ENCODE measurements around the gene CCNY.
"Not testable (repeated sequence)": the region's sequence is repeated elsewhere in the genome, so short reads cannot be mapped to it uniquely, and the experiment has no call there.

Gene CCNY

DNA sequence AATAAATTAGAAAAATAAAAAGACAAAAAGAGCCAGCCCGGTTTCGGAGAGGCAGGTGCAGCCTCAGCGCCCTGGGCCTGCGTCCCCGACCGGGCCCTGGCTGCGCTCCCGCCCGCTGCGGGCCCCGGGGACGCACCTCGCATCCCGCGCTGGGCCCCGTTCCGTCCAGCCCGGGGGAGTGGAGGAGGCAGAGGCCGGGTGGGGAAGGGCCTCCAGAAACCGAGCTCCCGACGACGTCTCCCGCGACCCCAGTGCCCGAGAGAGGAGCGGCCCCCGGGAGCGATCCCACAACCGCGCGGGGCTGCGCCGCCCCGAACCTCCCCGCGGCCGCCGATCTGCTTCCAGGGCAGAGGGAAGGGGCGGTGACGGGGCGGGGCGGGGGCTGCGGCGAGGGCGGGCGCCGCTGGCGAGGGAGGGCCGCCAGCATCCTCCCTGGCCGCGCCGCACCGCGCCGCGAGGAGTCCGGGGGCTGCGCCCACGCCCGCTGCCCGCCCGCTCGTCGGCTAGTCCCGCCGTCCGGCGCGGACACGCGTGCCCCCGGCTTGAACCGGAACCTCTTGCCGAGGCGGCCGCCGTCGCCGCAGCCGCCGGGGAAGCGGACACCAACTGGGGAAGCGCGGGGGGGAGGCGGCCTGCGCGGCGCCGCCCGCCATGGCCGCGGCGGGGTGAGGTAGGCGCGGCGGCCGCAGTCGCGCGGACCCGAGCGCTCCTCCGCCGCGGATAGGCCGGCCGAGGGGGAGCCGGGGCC is at the start of gene CCNY:
Gene CCNY, plus strand, starts transcription at position 426 of the 748 bp plus-strand sequence. CDS start 545 bp downstream, outside the sequence.
- peak; percentile 73 to 81 for DNase-seq

DNA sequence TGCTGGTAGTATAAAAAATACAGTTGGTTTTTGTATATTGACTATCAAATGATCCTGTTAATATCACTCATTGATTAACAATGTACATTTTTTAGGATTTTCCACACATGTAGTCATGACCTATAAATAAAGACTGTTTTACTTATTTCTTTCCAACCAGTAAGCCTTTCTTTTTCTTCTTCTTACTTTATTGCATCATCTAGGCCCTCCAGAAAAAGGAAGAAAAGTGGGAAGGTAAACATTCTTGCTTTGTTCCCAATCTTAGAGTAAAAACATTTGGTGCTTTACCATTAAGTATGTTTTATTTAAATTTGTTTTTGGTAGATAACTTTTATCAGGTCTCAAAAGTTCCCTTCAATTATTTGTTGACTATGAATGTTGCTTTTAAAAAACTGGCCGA is 47.1 kb upstream of the CCNY start:
- no peak for DNase-seq

DNA sequence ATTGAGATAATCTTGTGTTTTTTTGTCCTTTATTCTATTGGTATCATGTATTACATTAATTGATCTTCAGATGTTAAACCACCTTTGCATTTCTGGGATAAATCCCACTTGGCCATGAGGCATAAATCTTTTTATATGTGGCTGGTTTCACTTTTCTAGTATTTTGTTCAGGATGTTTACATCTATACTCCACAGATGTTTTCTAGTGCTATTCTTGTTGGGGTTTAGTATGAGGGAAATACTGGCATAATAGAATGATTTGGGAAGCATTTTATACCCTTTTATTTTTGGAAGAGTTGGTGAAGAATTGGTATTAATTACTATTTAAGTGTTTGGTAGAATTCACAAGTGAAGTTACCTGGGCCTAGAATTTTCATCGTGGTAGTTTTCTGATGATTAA is 41.8 kb upstream of the CCNY start:
- DNase-seq: no peak

DNA sequence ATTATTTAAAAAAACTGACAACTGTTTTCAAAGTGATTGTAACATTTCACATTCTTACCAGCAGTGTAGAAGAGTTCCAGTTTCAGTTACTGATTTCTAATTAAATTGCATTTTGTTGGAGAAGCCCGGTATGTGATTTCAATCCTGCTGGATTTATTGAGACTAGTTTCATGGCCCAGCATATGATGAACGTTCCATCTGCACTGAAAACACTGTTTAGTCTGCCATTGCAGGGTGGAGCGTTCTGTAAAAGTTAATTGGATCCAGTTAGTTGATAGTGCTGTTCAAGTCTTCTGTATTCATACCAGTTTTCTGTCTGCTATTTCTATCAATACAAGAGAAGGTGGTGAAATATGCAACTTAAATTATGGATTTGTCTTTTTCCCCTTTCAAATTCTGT is 37.3 kb upstream of the CCNY start:
- DNase-seq: no peak

DNA sequence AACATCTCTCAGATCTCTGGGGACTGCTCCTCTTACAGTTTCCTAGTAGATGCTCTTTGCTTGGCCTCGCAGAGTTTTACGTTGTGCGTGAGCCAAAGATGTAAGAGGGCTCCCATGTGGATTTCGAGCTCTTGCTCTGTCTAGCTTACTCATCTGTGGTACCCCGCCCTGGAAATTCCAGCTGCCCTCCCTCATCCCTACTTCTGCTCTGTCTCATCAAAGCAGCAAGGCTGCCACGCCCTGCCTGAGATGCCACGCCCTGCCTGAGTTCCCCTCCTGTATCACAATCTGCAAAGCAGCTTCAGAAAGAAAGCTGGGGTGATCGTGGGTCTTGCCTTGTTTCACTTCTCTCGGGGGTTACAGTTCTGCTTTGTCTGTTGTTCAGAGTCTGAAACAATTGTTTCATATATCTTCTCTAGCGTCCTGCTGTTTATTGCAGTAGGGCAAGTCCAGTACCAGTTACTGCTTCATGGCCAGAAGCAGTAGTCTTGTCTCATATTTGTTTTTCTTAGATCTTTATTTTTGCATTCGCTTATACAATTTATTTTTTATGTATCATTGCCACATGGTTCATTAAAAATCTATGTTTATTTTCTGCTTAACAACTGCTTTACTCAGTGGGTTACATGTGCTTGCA is 36.1 kb upstream of the CCNY start:
- DNase-seq: peak in 1 of 2 donors; percentile 31

DNA sequence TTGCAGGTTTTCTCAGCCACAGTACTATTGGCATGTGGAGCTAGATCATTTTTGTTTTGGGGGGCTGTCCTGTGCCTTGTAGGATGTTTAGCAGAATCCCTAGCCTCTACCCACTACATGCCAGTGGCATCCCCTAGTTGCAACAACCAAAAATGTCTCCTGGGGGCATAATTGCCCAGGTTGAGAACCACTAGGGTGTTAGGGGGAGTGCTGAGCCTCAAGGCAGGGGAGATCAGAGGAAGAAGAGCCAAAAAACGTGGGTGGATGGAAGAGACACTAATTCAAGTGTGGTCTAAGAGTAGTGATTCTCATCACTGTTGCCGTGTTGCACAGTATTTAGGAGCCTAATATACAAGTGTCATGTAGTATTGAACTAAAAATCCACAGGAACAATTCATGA is 31.7 kb upstream of the CCNY start:
- DNase-seq: no peak

DNA sequence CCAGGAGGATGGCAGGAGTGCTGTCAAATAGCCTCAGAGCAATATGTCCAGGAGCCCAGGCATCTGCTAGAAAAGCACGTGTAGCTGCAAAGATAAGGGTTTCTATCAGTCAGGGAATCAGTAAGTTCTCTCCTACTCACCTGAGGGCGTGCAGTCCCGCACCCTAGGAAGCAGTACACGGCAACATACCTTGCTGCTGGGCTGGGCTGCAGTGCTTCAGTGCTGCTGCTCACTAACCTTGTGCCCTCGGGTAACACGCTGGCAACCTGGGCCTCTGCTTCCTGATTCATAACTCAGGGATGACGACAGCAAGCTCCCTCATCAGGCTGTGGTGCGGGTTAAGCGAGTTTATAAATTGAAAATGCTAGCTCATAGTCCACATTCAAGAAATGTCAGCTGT is 29.5 kb upstream of the CCNY start:
- DNase-seq: no peak

DNA sequence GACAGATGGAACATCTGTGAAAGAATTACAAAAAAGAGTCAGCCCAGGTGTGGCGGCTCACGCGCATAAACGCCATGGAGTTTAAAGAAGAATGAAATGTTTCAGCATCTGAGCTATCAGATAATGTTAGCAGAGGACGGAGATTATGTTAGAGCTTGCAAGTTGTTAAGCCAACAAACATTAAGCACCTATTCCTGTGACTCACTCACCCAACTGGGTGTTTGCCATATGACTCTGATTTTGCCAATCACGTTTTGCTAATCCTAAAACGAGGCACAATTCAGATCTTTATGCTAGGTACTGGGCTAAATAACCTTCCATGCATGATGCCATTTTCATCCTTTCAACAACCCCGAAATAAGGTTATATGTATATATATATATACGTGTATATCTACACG is 29.0 kb upstream of the CCNY start:
- no peak for DNase-seq

DNA sequence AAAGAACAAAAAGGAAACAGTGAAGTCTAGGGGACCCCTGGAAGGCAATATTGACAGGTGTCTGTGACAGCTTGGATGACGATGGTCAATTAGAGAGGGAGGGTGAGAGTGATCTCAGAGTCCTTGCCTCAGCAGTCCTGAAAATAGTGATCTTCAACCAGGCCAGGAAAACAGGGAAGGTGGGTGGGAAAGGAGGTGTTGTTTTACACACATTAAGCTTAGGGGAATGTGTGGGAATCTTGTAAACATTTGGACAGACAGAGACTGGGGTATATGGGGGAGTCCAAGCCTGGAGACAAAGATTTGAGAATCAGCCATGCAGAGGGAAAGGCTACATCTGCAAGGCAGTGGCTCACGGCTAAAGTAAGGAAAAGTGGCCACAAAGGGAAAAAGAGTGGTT is 27.5 kb upstream of the CCNY start:
- DNase-seq: no peak

DNA sequence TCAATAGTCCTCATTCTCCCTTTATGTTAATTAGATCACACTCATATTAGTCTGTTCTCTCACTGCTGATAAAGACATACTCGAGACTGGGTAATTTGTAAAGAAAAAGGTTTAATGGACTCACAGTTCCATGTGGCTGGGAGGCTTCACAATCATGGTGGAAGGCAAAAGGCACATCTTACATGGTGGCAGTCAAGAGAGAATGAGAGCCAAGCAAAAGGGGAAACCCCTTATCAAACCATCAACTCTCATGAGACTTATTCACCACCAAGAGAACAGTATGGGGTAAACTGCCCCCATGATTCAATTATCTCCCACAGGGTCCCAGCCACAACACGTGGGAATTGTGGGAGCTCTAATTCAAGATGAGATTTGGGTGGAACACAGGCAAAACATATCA is 22.2 kb upstream of the CCNY start:
- DNase-seq: not testable (repeated sequence)

DNA sequence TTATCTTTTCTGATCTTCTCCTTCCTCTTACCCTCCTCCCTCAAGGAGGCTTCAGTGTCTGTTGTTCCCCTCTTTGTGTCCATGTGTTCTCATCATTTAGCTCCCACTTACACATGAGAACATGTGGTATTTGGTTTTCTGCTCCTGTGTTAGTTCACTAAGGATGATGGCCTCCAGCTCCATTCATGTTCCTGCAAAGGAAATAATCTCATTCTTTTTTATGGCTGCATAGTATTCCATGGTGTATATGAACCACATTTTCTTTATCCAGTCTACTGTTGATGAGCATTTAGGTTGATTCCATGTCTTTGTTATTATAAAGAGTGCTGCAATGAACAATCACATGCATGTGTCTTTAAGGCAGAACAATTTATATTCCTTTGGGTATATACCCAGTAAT is 21.1 kb upstream of the CCNY start:
- not testable (repeated sequence) for DNase-seq

DNA sequence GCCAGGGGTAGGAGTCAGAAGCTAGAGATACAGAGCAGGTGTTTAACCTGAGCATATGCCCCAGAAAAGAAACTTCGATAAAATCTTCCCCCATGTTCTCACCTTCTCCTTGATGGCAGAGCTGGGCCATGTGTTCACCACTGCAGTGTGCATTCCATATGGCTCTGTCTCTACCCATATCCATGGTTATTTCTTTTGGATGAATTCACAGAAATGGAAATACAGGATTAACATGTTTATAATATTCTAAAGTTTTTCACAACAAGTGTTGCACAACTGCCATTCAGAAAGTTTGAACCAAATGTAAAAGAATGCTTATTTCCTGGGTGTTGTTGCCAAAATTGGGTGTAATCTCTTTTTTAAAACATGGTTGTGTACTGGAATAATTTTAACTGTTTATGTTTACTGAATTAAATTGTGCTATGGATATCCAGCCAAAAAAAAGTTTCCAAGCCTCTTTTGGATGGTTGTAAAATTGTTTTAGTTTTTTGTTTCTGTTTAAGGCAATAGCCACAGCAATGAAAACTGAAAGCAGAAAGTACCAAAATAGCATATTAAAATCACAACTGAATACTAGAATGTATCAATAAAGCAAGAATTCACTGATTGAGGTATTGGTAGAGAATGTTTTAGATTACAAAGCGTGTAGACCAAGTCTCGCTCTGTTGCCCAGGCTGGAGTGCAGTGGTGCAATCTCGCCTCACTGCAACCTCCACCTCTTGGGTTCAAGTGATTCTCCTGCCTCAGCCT is 19.9 kb upstream of the CCNY start:
- DNase-seq: no peak

DNA sequence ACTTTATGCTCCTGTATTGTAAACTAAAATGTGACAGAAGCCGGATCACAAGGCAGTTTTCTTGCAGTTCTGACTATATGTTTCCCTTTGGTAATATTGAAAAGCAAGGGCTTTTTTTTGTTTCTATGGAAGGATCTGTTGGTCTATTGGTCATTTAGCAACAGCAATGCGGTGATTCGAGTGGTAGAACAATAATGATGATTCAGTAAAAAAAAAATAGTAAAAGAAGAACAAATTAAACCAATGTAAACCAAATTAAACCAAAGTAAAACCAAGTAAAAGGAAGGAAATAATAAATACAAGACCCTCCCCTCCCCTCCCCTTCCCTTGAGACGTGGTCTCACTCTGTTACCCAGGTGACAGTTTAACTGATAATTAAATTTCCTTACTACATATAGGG is 17.8 kb upstream of the CCNY start:
- DNase-seq: no peak

DNA sequence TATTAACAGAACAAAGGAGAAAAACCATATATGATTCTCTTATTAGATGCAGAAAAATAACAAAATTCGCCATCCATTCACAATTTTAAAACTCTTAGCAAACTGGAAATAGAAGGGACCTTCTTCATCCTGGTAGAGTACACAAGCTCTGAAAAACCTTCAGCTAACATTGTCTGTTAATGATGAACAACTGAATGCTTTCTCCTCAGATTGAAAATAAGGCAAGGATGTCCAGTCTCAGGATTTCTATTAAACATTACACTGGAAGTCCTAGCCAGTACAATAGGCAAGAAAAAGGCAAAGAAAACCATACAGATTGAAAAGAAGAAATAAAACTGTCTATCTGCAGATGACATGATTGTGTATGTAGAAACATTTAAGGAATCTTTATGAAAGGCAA is 16.0 kb upstream of the CCNY start:
- DNase-seq: no peak

DNA sequence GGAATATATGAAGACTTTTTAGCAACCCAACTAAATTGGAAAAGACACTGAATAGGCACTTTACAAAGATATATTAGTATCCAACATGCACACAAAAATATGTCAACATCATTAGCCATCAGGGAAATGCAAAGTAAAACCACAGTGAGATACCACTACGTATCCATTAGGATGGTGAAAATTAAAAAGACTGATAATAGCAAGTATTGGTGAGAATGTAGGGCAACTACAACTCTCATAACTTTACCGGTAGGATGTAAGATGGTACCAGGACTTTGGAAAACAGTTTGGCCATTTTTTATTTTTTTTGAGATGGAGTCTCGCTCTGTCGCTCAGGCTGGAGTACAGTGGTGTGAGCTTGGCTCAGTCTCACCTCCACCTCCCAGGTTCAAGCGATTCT is 13.7 kb upstream of the CCNY start:
- DNase-seq: no peak

DNA sequence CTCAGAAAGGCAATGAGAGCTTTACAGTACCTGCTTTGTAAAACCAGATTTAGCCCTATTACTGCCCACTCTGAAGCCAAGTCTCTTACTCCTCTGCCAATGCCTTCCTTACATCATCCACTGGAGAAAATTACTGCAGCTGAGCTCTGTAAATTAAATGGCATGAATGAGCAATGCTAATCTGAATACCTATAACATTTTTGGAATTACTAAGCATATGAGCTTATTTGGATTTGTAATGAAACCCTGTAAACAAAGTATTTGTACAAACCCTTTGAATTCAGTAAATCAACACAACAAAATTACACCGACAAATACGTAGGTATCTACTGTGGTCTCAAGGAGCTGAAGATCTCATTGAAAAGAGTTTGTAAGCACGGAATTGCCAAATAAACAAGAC is 12.1 kb upstream of the CCNY start:
- no peak for DNase-seq

DNA sequence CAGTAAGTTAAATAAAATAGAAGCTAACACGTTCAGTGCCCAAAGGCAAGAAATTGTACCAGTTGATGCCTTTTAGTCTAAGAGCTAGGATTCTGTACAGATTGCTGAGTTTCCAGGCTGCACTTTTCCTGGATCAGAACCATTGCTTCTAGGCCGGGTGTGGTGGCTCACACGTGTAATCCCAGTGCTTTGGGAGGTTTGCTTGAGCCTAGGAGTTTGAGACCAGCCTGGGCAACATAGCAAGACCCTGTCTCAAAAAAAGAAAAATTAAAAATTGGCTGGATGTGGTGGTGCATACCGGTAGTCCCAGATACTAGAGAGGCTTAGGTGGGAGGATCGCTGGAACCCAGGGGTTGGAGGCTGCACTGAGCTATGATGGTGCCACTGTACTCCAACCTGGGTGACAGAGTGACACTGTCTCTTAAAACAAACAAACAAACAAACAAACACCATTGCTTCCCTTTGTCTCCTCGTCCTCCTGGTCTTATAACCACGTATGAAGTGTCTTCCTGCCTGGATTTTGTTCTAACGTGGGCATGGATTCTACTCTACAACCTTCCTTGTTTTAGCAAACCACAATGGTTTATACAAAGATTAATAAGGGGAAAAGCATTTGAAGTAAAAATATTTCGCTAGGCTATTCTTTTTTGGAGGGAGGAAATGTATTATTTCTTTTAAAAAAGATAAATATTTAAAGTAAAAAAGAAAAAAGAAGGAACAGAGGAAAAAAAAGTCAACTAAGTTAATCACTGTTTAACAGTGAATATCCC is 9.7 kb upstream of the CCNY start:
- no peak for DNase-seq

DNA sequence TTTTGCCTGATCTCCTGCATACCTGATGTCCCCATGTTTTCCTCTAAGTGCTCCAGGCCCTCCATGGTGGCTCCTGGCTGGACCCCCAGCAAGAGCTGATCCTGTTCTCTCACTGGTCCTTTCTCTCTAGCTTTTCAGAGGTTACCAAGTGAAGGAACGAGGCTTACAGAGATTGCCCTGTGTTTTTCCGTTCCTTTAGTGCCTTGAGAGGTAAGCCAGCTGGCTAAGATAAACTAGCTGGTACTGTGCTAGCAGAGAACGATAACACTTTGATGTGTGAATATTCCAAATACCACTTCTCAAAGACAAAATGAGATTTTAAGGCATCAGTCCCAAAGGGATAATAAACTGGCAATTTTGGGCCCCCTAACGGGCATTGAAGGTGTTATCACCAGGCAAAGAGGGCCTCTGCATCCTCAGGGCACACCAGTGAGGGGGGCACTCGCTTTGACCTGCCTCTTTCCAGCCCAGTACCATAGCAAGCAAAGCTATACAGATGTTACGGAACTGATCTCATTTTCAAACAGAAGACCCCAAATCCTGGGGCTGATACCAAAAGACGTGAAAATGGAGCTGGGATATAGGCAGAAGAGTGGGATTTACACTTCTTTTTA is 8.4 kb upstream of the CCNY start:
- DNase-seq: no peak

DNA sequence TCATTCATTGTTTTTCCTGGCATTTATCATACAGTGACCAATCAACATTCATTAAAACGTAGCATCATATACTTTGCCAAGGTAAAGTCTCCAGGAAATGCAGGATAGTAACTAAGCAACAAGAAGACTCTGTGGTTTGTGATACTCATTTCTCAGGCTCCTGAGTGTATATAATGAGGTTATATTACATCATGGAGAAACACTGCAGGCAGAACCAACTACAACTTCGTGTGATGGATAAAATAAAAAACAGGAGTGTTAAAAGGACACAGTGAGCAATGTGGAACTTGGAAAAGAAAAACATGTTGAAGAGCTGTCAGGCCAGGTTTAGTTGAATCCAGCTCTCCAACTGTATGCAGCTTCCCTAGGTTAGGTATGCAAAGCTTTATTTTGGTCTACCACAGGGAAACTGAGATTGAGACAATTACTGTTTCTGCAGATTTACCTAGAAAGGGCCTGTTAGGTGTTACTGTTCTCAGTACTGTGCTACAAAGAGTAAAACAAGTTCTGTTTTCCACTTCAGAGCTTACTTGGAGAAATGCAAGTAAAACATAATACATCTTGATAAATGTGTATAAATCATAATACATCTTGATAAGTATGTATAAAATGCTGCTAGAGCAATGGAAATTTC is 7.8 kb upstream of the CCNY start:
- no peak for DNase-seq

DNA sequence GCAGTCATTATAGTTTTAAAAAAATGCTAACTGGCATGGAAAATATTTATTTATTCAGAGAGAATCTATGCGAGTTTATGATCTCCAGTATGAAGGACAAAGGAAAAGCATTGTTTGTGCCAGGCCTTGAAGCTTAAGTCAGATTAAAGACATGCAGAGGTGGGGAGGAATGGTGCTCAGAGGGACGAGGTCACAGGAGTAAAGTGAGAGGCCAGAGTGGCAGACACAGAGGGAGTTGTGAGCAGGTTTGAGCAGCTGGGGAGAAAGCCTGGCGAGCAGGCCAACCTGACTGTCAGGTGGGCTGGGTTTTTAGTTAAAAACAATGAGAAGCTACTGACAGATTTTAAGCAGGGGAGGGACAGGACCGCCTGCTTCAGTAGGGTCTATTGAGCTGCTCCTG is 6.8 kb upstream of the CCNY start:
- DNase-seq: no peak

DNA sequence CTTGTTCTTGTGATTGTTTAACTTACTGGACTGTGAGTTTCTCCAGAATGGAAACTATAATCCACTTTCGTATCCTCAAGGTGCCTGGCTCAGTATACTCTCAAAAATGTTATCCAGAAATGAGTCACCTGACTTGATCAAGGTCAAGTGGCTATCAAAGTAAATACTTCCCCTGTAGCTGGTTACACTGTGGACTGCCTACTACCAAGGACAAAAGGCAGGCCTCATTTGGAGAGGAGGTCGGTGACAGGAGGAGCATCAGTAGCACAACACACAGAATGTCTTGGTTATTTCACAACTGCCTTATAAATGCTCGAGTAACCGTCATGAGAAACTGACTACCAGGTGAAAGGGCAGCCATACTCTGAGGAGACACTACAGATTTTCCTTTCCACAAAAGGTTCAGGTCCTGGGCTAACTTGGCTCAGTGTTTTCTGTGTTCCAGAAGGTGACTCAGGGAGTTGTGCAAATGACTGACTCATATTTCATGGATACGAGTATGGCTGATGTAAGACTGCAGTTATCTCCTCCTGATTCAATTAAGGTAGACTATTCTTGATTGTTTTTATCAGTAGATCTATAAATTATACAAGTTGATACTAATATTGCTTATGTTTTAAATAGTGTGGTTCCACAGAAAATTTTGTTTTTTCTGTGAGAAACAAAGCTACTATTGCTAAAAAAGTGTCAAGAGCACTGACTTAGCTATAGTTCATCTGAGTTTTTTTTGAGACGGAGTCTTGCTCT is 4.2 kb upstream of the CCNY start:
- DNase-seq: no peak

DNA sequence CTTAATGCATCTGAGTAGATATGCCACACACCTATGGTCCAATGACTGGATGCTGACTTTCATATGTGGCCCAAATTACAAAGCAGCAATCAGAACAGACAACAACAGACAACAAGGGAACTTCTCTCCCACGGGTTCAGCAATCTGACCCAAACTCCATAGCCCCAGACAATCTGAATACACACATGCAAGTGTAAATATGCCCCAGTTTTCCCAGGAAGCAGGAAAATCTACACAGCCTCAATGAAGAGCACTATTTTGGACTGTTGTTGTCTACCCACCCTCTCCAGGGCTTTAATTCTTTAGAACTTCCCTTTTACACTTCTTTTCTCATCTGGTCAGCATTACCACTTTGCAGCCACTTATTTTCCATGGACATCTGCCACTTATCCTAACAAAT is 2.0 kb upstream of the CCNY start:
- no peak for DNase-seq
